HCT116 (cell line): ENCODE measurements around the gene SNX3. TPM values are rescaled to one million over a fixed set of nuclear protein-coding genes. Genes with fewer than 3 reads are reported as not detected.
A peak's percentile ranks its signal among the peaks of the same experiment; 100 is the strongest.

Source experiments
- ATAC-seq: fragments of 200-7000 bp; cut with Tn5 transposase; 2 replicates; pipeline ENCODE4 v1.9.1; 2020; ENCODE audit warnings: mild to moderate bottlenecking, moderate library complexity
- BruUV-seq: library from RNA; stranded (reverse); fragments of 400-500 nt; replicated peaks from 2 replicates; lab custom pipeline; 2021; lab: Mats Ljungman, UMichigan
- CTCF ChIA-PET: fragments of 300-600 bp; sonication (Branson Sonifier 250); formaldehyde crosslinking; loops from one replicate; lab custom pipeline; 2021; ENCODE audit warnings: antibody characterized with exemption; lab: Charles Lee
- POLR2A ChIA-PET: fragments of 300-600, 350-600 bp; sonication (Branson Sonifier 250); formaldehyde crosslinking; loops from one replicate; lab custom pipeline; 2021; ENCODE audit warnings: antibody characterized with exemption; lab: Charles Lee
- RAD21 ChIA-PET, 2 experiments: fragments of 300-600 bp; sonication (Branson Sonifier 250); formaldehyde crosslinking; loops; one replicate each; lab custom pipeline; 2023; ENCODE audit warnings: low total read pairs in 2 of 2; ENCODE audit not compliant: uncharacterized antibody in 2 of 2, unreplicated experiment in 2 of 2, low non-redundant PET in 1 of 2; lab: Charles Lee
- DNase-seq: peaks from one replicate; pipeline ENCODE4 v3.0.0-alpha.2; 2010; ENCODE audit warnings: low read depth, low spot score
- H2AFZ ChIP-seq: fragments of 200-600 bp; shearing (Covaris generic), sonication (generic); 2 replicates; pipeline ENCODE4 v1.6.1; 2017; ENCODE audit warnings: low read depth, mixed run types, mixed read lengths, antibody characterized with exemption, low read length; ENCODE audit not compliant: poor library complexity, severe bottlenecking
- H3K27ac ChIP-seq: 2 replicates; pipeline ENCODE4 v1.5.1; 2012; ENCODE audit warnings: low read depth, low read length
- H3K27me3 ChIP-seq: fragments of 200-600 bp; sonication (generic); 2 replicates; pipeline ENCODE4 v1.6.1; 2016; ENCODE audit warnings: mixed run types, low read length, mixed read lengths; ENCODE audit not compliant: insufficient read depth
- H3K36me3 ChIP-seq, 2 experiments: fragments of 200-500 bp in 1 of 2; fragments of 200-600 bp in 1 of 2; sonication (Bioruptor generic) in 1 of 2; sonication (generic) in 1 of 2; 2 replicates each; pipeline versions ENCODE4 v1.5.1 to v1.6.1; 2014 to 2016; ENCODE audit warnings: low read length in 2 of 2, inconsistent platforms in 1 of 2, mixed read lengths in 1 of 2, mixed run types in 1 of 2; ENCODE audit not compliant: insufficient read depth in 2 of 2, control insufficient read depth in 1 of 2
- H3K4me1 ChIP-seq, 2 experiments: fragments of 200-600 bp in 1 of 2; sonication (generic) in 1 of 2; 2 replicates each; pipeline versions ENCODE4 v1.5.1 to v1.6.1; 2012 to 2017; ENCODE audit warnings: low read length in 2 of 2, inconsistent platforms in 1 of 2, mild to moderate bottlenecking in 1 of 2, mixed read lengths in 1 of 2, mixed run types in 1 of 2, moderate library complexity in 1 of 2; ENCODE audit not compliant: insufficient read depth in 2 of 2, control insufficient read depth in 1 of 2
- H3K4me2 ChIP-seq: fragments of 200-600 bp; sonication (generic); 2 replicates; pipeline ENCODE4 v1.6.1; 2017; ENCODE audit warnings: mixed run types, low read length, mixed read lengths
- H3K4me3 ChIP-seq, 2 experiments: fragments of 200-600 bp in 1 of 2; sonication (generic) in 1 of 2; replicated peaks in 1 of 2; 2 replicates each; pipeline ENCODE4 v1.5.1; 2011 to 2016; ENCODE audit warnings: low read length in 2 of 2, control low read depth in 1 of 2, low read depth in 1 of 2, mild to moderate bottlenecking in 1 of 2, mixed read lengths in 1 of 2, mixed run types in 1 of 2
- H3K79me2 ChIP-seq: fragments of 200-600 bp; sonication (generic); 2 replicates; pipeline ENCODE4 v1.6.1; 2017; ENCODE audit warnings: mild to moderate bottlenecking, mixed run types, low read length, moderate library complexity, mixed read lengths; ENCODE audit not compliant: insufficient read depth
- H3K9ac ChIP-seq: fragments of 200-600 bp; sonication (generic); 2 replicates; pipeline ENCODE4 v1.6.1; 2016; ENCODE audit warnings: low read length, mixed read lengths
- H3K9me2 ChIP-seq: fragments of 200-600 bp; sonication (generic), shearing (Covaris generic); 2 replicates; pipeline ENCODE4 v1.6.1; 2017; ENCODE audit warnings: mixed run types, mild to moderate bottlenecking, moderate library complexity; ENCODE audit not compliant: insufficient read depth
- H3K9me3 ChIP-seq, 2 experiments: fragments of 200-500 bp in 1 of 2; fragments of 200-600 bp in 1 of 2; sonication (Bioruptor generic) in 1 of 2; sonication (generic) in 1 of 2; 2 replicates each; pipeline ENCODE4 v1.6.1; 2014 to 2017; ENCODE audit warnings: low read length in 2 of 2, mixed read lengths in 2 of 2, inconsistent platforms in 1 of 2, low read depth in 1 of 2, mild to moderate bottlenecking in 1 of 2, mixed run types in 1 of 2, moderate library complexity in 1 of 2; ENCODE audit not compliant: control insufficient read depth in 1 of 2, insufficient read depth in 1 of 2
- H4K20me1 ChIP-seq: fragments of 200-600 bp; sonication (generic), shearing (Covaris generic); 2 replicates; pipeline ENCODE4 v1.6.1; 2017; ENCODE audit warnings: mixed run types, mild to moderate bottlenecking, moderate library complexity; ENCODE audit not compliant: insufficient read depth
- CBX3 ChIP-seq: IDR thresholded peaks from 2 replicates; pipeline ENCODE4 v1.6.1; 2012; ENCODE audit warnings: low read depth
- CEBPB ChIP-seq: IDR thresholded peaks from 2 replicates; pipeline ENCODE4 v1.6.1; 2012; ENCODE audit warnings: low read depth
- CTCF ChIP-seq, 3 experiments: fragments of 200-600 bp in 1 of 3; sonication (generic) in 1 of 3; IDR thresholded peaks in 2 of 3; conservative IDR thresholded peaks in 1 of 3; 2 replicates each; pipeline ENCODE4 v1.5.1; 2012 to 2017; ENCODE audit warnings: low read depth in 2 of 3, low read length in 2 of 3, antibody characterized with exemption in 1 of 3, borderline replicate concordance in 1 of 3, control low read depth in 1 of 3, mild to moderate bottlenecking in 1 of 3, mixed read lengths in 1 of 3, mixed run types in 1 of 3, moderate library complexity in 1 of 3; ENCODE audit not compliant: insufficient read depth in 1 of 3
- EGR1 ChIP-seq: IDR thresholded peaks from 2 replicates; pipeline ENCODE4 v1.6.1; 2012; ENCODE audit warnings: low read depth
- ELF1 ChIP-seq: IDR thresholded peaks from 2 replicates; pipeline ENCODE4 v1.6.1; 2012; ENCODE audit warnings: low read depth, borderline replicate concordance
- EZH2phosphoT487 ChIP-seq: fragments of 200-600 bp; IDR thresholded peaks from 2 replicates; pipeline ENCODE4 v1.6.1; 2018; ENCODE audit warnings: antibody characterized with exemption, borderline replicate concordance
- FOSL1 ChIP-seq: IDR thresholded peaks from 2 replicates; pipeline ENCODE4 v1.6.1; 2012; ENCODE audit warnings: low read depth
- MAX ChIP-seq: IDR thresholded peaks from 2 replicates; pipeline ENCODE4 v1.6.1; 2012
- POLR2A ChIP-seq: IDR thresholded peaks from 2 replicates; pipeline ENCODE4 v1.7.0; 2011; ENCODE audit warnings: borderline replicate concordance; ENCODE audit not compliant: insufficient read depth, insufficient read length; ENCODE audit errors: extremely low read depth
- POLR2AphosphoS5 ChIP-seq: IDR thresholded peaks from 2 replicates; pipeline ENCODE4 v1.6.1; 2011; ENCODE audit warnings: mild to moderate bottlenecking, low read depth, low read length, moderate library complexity
- REST ChIP-seq: IDR thresholded peaks from 2 replicates; pipeline ENCODE4 v1.6.1; 2012; ENCODE audit warnings: low read depth
- SP1 ChIP-seq: IDR thresholded peaks from 2 replicates; pipeline ENCODE4 v1.6.1; 2012; ENCODE audit warnings: low read depth
- SRF ChIP-seq: IDR thresholded peaks from 2 replicates; pipeline ENCODE4 v1.6.1; 2012; ENCODE audit warnings: low read depth
- TCF7L2 ChIP-seq: IDR thresholded peaks from 2 replicates; pipeline ENCODE4 v1.7.0; 2011; ENCODE audit warnings: borderline replicate concordance, inconsistent platforms; ENCODE audit not compliant: insufficient read depth, insufficient read length; ENCODE audit errors: extremely low read depth
- YY1 ChIP-seq: IDR thresholded peaks from 2 replicates; pipeline ENCODE4 v1.6.1; 2011; ENCODE audit warnings: low read length, low read depth, moderate library complexity, mild to moderate bottlenecking; ENCODE audit not compliant: insufficient replicate concordance; ENCODE audit errors: extremely low read depth
- ZBTB33 ChIP-seq: IDR thresholded peaks from 2 replicates; pipeline ENCODE4 v1.6.1; 2011; ENCODE audit warnings: mild to moderate bottlenecking, low read length, moderate library complexity; ENCODE audit not compliant: insufficient replicate concordance; ENCODE audit errors: extremely low read depth
- ZNF274 ChIP-seq: fragments of 200-500 bp; sonication (Bioruptor generic); IDR thresholded peaks from 2 replicates; pipeline ENCODE4 v1.6.1; 2014; ENCODE audit warnings: mild to moderate bottlenecking, low read depth, low read length, inconsistent platforms
- intact Hi-C: fragments of 100-400 bp; cut with micrococcal nuclease; formaldehyde crosslinking; loops from 2 replicates; pipeline ENCODE4 v1.10.0; 2022
- total RNA-seq: library from RNA; stranded (reverse); gene quantifications from one replicate; pipeline ENCODE4 v1.2.1, GENCODE V29; 2021; ENCODE audit not compliant: unreplicated experiment

The SNX3 gene
- total RNA-seq, 1 experiment from 2014 or later: 111 TPM

- H4K20me1 ChIP-seq: no peaks in the 10 kb centered on the region
Observed at GRCh38 chr6:108277831-108278230, 17.0 kb upstream of the SNX3 start.

More at GRCh38 chr6:108277831-108278230, 17.0 kb upstream of the SNX3 start:
- H3K36me3 ChIP-seq: no peaks in the 10 kb centered on the region
- peaks cover 5% of the 10 kb centered on the region; the same call in 1 of the 2 replicates for H3K9me2 ChIP-seq
- H3K4me2 ChIP-seq: no peak overlapping the region
- H3K4me3 ChIP-seq: no peak overlapping the region
- ChIA-PET POLR2A (no interaction called here), CTCF (no interaction called here), RAD21 (no interaction called here)
- no peak for DNase-seq
- no peaks in the 10 kb centered on the region for H3K79me2 ChIP-seq
- no peak overlapping the region for H3K9ac ChIP-seq
- no peak overlapping the region for H3K27ac ChIP-seq
- ATAC-seq: no peak
- H3K4me1 ChIP-seq: peaks cover 0 to 5% of the 10 kb centered on the region in 2 experiments; a peak in 1 of 4 replicates
- intact Hi-C loops: no loop called here
- TF ChIP-seq POLR2AphosphoS5 (no peak), TCF7L2 (no peak), CEBPB (no peak), ZBTB33 (no peak), ZNF274 (no peak), EGR1 (no peak), CTCF (IDR thresholded peaks at IDR 0.05 in 2 of 3, conservative IDR thresholded peaks at IDR 0.05 in 1 of 3; ENCODE audit: borderline replicate concordance in 1 of 3, insufficient read depth in 1 of 3, low read depth in 2 of 3, low read length in 2 of 3) (no peak), EZH2phosphoT487 (no peak), REST (no peak), ELF1 (no peak), FOSL1 (no peak), SRF (no peak), POLR2A (no peak), SP1 (no peak), YY1 (no peak), CBX3 (no peak), MAX (no peak)
- peak overlapping the region; percentile 11 for H2AFZ ChIP-seq
- no peaks in the 10 kb centered on the region for H3K9me3 ChIP-seq
- no TSS peak for BruUV-seq
- H3K27me3 ChIP-seq: no peaks in the 10 kb centered on the region
